HG03097 (cell line): ENCODE data around the gene RAB20.

Experiments
- ATAC-seq: cut with Tn5 transposase; IDR thresholded peaks from one replicate; pipeline ENCODE4 v1.9.1; 2021; ENCODE audit not compliant: unreplicated experiment, low FRiP score

The RAB20 gene

DNA sequence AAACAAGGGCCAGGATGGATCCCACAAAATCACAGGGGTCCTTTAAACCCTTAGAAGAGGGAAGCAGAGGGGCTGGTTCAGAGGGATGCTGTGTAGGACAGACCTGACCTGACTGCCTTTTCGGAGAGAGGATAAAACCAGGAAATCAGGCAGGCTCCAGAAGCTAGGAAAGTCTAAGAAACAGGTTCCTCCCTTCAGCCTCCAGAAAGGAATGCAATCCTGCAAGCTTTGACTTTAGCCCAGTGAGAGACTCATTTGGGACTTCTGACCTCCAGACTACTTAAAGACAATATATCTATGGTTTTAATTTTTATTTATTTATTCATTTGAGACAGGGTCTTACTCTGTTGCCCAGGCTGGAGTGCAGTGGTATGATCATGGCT, 5.3 kb downstream of the RAB20 start:
- no peak for ATAC-seq

DNA sequence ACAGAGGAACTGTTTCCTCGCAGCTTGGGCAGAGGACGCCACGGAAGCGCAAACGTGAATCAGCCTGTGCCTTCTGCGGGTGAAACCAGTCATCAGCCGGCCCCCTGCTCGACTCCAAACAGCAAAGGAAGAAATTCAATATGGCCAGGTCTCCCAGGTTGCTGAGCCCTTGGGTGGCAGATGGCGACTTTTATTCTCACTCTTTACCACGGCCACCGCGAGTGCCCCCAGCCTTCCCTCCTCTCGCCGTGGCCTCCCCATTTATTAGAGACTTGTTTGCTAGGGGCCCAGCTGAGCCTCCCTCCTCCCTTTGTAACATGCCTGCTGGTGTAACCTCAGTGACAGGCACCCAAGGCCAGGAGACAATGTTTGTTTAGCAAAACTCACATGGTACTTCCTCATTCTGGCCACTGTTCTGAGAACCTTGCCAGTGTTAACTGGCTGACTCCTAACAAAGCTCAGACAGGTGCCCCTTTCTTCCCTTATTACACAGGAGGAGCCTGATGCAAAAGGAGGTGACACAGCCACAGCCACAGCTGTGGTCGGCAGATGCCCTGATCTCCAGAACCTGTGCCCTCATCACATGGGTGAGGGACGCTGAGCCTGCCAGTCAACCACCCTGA, 5.8 kb downstream of the RAB20 start:
- no peak for ATAC-seq

DNA sequence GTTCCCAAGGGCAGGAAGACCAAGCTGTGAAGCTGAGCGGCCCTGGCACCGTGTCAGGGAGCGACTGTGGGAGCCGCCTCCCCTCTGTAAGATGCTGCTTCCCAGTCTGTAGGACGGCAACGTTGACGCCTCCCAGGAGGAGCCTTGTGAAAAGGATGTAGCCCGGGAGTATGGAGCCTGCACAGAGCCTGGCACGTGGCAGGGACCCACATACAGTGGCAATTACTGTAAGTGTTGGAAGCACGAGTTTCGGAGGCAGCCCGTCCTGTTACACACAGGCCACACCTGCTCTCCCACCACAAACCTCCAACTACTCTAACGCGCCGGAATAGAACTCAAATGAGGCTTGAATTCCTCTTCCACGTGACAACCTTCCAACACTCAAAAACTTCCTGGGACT, 6.6 kb downstream of the RAB20 start:
- no peak for ATAC-seq

DNA sequence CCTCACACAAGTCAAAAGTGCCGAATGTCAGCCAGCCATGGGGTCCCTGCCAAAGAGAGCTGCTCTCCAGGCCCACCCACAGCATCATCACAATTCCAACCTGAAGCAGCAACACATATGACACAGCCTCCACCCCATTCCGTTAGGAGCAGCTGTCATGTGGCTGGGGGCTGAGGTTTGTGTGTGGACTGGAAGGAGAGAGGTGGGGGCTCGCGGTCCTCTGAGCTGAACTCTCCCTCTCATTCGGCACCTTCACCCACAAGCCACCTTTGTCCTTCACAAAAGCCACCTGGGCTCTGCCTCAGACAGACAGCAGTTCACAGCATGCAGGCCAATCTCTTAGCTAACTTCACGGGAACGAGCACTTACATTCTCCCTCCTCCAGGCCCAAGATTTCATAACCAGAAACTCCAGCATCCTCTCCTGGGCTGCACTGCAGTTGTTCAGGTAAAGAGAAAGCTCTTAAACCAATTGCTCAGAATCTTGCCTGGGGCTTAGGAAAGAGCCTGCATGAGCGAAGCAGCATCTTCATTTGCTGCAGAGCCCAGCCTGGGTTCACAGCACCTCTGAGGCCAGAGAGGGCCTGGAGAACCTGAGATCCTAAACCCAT, 7.2 kb downstream of the RAB20 start:
- no peak for ATAC-seq

DNA sequence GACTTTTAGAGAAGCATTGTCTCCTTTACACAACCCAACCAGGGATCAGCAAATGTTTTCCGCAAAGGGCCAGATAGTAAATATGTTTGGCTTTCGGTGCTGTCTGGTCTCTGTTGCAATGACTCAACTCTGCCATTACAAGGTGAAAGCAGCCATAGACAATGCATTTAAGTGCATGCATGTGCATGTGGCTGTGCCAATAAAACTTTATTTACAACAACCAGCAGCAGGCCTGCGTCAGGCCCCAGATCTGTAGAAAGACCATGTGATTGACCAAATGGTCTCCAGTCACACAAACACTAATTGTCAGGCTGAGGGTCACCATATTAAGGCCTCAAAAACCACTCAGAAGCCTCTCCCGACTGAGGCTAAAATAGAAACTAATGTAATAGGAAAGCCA, 8.1 kb downstream of the RAB20 start:
- ATAC-seq: no peak

DNA sequence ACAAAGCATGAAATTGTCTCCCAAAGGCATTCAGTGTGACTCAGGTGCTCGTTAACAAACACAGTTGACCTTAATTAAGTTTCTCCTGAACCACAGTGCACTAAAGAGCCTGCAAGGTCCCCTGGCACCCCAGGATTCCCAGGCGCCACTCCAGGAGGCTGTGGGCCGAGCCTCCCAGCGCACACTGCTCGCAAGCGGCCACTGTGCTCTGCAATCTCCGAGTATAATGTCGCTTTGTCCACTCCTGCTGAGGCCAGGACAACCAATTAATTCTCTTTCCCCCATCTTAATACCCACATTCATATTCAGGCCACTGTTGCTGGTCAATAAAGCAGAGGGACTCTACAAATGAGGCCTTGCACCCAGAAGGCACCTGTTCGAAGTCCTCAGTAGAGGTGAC, 8.8 kb downstream of the RAB20 start:
- ATAC-seq: no peak

DNA sequence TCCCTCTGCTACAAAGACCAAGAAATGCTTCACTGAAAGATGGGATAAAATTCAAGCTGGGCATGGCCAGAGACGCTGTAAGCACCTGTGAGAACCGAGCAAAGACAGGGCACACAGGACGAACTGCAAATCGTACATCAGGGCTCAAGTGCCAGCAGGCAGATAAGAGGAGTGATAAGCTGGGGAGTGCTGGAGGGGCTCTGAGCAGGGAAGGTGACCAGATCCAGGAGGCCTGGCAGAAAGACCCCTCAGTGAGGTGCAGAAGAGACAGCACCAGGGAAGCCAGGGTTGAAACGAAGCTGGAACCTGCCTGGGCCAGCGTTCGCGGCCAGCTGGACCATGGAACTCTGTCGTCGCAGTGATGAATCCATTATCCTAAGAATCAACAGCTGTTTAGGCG, 10.2 kb downstream of the RAB20 start:
- no peak for ATAC-seq

DNA sequence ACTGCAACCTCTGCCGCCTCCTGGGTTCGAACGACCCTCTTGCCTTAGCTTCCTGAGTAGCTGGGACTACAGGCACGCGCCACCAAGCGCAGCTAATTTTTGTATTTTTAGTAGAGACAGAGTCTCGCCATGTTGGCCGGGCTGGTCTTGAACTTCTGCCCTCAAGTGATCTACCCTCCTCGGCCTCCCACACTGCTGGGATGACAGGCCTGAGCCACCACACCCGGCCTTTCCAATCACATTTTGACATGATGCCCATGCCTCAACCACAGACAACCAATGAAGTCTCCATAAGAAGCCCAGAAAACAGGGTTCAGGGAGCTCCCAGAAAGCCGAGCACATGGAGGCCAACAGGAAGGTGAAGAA, 11.7 kb downstream of the RAB20 start:
- ATAC-seq: no peak

DNA sequence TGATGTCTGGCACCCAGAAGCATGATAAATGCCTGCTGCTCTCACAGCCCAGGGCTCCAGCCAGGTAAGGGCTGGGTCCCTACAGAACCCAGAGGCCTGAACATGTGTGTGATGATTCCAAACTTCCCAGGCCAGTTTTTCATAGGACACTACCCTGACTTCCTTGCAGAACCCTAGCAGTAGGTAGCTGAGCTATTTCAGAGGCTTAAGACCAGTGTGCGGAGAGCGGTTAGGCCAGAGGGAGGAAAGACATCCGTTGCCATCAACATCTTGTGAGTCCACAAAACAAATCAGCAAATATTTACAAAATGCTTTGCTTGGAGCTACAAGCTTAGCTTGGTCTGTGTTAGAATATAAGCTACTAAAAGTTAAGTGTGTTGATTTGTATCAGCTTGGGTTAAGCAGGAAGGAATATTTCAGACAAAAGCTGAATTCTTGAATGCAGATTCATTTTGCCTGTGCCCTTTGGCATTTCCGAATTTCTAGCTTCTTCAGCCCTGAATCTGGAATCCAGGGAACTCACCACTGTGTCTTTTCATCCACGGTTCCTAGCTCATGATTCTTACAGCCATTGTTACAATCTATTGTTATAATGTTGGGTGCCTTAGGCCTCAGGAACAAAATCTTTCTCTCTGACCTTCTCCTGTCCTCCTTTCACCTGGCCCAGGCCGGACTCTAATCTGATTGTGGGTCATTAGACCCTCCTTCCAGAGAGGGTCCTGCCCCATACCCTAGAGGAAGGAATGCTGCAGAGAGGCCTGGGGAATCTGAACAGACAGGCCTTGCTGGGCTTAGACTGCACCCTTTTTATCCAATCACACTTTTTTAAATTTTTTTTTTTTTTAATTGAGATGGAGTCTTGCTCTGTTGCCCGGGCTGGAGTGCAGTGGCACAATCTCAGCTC, 12.4 kb downstream of the RAB20 start:
- ATAC-seq: no peak

DNA sequence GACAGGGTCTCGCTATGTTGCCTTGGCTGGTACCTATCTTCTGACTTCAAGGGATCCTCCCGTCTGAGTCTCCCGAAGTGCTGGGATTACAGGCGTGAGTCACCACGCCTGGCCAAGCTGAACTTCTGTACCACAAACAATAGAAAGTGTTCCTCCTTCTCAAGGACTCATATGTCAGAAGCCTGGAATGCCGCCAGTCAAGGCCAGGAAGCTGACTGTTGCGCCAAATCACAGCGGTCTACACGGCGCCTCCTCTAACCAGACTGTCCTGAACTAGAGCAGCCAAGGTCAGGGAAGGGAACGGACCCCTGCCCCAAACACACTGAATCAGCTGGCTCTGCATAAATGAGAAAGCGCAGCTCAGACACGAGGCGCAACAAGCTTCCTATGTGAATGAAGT, 14.6 kb downstream of the RAB20 start:
- ATAC-seq: no peak

DNA sequence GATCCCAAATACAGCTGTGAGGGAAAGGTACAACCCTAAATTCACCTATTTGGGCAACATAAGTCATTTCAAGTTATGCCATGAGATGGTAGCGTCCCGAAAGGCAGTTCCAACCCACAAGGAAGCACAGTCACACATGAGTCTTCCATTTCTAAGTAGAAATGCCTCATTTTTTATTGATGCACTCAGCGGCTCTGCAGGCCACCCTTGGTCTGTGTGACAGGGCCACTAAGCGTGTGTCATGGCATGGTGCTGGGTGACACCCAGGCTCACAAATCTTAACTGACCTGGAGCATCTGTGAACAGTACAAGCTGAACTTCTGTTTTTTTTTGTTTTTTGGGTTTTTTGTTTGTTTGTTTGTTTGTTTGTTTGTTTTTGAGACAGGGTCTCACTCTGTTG, 15.1 kb downstream of the RAB20 start:
- ATAC-seq: no peak

DNA sequence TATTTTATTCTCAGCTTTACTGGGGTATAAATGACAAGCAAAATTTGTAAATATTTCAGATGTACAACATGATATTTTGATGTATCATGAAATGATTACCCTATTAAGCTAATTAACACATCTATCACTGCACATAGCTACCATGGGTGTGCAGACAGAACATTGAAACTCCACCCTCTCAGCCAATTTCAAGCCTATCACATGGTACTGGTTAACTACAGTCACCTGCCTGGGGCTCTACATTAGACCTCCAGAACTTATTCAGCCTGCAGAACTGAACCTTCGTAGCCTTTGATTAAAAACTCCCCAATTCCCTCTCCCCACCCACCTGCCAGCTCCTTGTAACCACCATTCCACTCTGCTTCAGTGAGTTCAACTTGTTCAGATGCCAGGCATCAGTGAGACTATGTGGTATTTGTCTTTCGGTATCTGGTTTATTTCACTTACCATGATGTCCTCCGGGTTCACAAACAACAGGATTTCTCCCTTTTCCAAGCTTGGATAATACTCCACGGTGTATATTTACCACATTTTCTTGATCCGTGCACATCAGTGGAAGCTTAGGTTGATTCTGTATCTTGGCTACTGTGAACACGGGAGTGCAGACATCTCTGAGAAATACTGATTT, 19.2 kb downstream of the RAB20 start:
- ATAC-seq: no peak

DNA sequence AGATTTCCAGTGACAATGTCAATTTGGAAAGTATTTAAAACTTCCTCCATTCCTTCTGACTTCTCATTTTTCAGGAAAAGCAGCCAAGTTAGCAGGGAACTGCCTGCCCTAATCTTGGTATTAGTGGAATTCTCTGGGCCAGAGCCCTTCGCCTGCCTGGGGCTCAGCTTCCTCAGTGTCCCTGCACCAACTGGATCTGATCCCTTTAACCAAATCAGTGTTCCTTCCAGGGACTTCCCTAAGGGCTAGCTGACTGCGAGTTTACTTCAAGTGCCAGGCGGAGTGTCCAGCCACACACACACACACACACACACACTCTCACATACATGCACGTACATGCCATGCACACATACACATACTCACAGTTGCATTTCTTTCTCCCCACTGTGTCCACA, 20.0 kb downstream of the RAB20 start:
- ATAC-seq: no peak

DNA sequence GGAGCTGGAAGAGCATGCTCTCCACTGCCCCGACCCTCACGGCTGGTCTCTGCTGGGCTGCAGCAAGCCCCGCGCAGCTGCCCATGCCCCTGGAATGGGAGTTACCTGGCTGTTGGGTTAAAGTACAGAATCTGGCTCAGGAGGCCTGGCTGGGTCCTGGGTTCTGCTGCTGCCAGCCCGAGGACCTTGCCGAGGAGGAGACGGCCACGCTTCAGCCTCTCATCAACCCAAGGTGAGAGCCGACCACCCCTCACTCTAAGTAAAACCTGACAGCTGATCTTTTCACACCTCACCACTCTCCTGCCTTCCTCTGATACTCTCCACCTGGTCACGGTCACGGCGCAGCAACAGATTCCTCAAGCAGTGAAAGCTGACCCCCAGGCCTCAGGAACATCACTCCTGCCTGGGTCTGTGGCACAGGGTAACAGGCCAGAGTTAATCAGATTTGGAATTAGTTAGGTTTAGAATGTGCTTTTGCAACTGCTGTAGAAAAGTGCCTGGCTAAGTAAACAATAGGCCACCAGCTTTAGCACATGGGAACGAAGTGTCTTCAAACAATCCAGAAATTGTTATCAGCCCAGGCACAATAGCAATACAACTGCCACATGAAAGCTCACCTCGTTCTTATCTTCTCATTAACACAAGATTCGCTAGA, 20.5 kb downstream of the RAB20 start:
- no peak for ATAC-seq

DNA sequence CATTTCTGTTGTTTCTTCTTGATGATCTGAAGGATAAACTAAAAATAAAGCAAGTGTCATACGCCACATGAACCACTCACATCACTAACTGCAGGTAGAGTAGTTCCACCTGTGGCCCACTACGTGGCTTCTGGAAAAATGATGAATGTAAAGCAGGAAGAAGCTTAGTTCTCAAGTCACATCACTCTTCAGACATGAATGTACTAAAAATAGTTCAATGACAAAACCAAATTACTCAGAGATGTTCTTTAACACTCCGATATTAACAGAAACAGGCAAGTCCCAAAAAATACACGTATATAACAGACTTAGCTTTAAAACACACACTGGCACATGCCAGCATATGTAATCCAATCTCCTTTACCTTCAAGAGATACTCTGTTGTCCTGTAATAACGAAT, 21.6 kb downstream of the RAB20 start:
- no peak for ATAC-seq

DNA sequence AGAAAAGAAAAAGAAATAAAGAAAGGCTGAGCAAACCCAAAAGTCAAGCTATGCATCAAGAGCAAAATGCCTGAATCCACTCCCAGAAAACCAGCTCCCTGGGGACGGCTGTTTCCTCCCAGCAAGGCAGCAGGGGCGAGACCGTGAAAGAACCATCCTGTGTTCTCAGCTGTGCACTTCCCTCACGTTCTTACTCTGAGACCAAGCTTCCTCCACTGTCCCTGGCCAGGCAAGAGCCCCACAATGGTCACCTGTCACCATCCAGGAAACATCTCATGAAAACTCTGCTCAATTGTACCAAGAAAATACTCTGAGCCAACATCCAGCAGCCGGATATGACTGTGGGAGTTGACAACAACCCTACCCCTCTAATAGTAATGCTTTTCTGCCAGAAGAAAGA, 22.9 kb downstream of the RAB20 start:
- peak; percentile 76 for ATAC-seq

DNA sequence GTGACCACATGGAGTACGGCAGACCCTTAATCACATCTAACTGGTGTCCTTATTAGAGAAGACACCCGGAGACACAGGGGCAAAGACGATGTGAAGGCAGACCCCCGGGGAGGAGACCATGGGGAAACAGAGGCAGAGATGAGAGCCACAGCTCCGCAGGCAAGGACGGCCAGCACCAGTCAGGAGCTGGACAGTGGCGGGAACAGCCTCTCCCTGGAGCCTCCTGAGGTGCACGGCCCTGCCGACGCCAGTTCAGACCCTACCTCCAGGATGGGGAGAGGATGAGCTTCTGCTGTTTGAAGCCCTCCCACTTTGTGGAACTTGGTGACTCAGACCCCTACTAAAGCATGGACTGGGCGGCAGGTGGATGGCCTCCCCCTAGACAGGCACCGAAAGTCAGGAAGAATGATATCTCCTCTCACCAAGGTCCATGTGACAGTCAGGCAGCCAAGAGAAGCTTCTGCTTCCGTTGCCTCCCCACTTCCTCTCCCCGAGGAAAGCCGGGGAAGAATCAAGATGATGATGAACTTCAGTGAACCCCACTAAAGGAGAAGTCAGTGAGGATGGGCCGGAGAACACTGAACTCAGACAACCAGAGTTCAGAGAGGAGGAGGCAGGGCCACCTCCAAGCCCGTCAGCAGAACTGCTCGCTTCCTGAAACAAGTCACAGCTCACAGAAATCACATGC, 25.4 kb downstream of the RAB20 start:
- ATAC-seq: no peak

DNA sequence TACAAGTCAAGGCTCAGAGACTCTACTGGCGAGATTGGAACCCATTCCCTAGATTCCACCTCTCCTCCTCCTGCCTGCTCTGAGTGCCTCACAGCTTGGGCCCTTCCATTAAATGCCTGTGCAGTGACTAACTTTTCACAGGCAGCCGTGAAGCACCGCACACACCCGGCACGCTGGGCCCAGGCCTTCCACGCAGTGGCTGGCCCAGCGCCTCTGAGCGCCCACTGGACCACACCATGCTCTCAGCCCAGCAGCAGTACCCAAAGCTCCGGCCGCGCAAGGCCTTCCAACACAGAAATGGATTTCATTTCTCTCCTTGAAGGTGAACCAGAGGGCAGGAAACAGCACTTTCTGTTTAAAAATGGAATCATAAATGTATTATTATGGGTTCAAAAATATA, 26.0 kb downstream of the RAB20 start:
- ATAC-seq: no peak

DNA sequence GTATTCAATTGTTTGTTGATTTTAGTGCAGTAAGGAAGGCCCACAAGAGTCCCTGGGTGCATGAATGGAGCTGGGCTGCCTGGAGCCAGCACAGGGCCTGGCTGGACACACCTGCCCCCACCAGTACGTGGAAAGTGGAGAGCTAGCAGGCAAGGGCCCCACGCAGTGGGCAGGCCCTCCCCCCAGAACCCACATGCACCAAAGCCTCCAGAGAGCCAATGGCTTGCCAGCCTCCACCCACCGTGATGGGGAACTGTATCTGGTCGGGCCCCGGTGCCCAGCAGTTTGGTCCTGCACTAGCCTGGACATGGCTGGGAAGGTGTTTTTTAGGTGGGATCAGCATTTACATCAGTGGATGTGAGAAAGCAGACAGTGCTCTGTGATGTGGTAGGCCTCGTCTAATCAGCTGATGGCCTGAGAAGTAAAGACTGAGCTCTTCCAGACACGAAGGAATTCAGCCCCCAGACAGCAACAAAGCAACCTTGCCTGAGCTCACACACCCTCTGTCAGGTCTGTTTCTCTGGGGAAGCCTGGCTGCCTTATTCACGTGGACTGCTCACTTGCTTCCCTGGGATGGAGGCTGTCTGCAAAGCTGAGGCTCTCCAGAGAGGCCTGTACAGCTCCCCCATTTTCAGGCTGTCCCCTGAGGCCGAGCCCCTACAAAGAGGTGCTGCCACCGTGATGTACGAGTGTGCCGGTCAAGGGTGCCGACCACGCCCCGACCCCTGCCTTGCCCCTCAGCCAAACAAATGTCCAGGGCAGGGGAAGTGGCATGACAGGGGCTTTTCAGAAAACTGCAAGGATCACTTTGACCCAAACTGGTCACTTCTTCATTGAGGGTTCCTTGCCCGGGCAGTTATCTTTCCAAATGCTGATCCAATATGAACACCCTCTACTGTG, 27.5 kb downstream of the RAB20 start:
- ATAC-seq: no peak
